ENCODE measurements around the gene IFT20.

IFT20 gene

GRCh38 chr17:28335201-28335958 is at the start of gene IFT20, which contains the start of gene TNFAIP1:
Gene IFT20, minus strand, starts transcription at chr17:28335472. Its CDS starts 3,487 bp downstream, at chr17:28331985.
Gene TNFAIP1, plus strand, starts transcription at chr17:28335761. Its CDS starts 3,761 bp downstream, at chr17:28339522.
- TF ChIP-seq EGR1 (IDR thresholded peaks at IDR 0.05) (peak; percentile 90), CREB1 (IDR thresholded peaks at IDR 0.05; ENCODE audit: low read depth) (peak; percentile 92), RAD21 (IDR thresholded peaks at IDR 0.05; ENCODE audit: low read depth) (no peak), NFIC (IDR thresholded peaks at IDR 0.05) (0 out of 2 replicates have a peak, but pooled peaks have one; percentile 17), YY1 (IDR thresholded peaks at IDR 0.05; ENCODE audit: low read depth) (peak; percentile 63; the same call in 1 of the 2 replicates), TAF1 (IDR thresholded peaks at IDR 0.05; ENCODE audit: low read depth) (peak; percentile 64), TCF12 (IDR thresholded peaks at IDR 0.05; ENCODE audit: low read depth) (peak; percentile 70), ZBTB7A (IDR thresholded peaks at IDR 0.05; ENCODE audit: low read depth) (peak; percentile 79), TEAD4 (IDR thresholded peaks at IDR 0.05) (peak; percentile 62), CEBPB (IDR thresholded peaks at IDR 0.05) (no peak)
- TF ChIP-seq, protein P1, sequence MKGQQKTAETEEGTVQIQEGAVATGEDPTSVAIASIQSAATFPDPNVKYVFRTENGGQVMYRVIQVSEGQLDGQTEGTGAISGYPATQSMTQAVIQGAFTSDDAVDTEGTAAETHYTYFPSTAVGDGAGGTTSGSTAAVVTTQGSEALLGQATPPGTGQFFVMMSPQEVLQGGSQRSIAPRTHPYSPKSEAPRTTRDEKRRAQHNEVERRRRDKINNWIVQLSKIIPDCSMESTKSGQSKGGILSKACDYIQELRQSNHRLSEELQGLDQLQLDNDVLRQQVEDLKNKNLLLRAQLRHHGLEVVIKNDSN (IDR thresholded peaks at IDR 0.05): 0 out of 2 replicates have a peak, but pooled peaks have one; percentile 18
- TF ChIP-seq, protein P2, sequence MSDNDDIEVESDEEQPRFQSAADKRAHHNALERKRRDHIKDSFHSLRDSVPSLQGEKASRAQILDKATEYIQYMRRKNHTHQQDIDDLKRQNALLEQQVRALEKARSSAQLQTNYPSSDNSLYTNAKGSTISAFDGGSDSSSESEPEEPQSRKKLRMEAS (IDR thresholded peaks at IDR 0.05): peak; percentile 75; the same call in 1 of the 2 replicates
- TF ChIP-seq, protein P3, sequence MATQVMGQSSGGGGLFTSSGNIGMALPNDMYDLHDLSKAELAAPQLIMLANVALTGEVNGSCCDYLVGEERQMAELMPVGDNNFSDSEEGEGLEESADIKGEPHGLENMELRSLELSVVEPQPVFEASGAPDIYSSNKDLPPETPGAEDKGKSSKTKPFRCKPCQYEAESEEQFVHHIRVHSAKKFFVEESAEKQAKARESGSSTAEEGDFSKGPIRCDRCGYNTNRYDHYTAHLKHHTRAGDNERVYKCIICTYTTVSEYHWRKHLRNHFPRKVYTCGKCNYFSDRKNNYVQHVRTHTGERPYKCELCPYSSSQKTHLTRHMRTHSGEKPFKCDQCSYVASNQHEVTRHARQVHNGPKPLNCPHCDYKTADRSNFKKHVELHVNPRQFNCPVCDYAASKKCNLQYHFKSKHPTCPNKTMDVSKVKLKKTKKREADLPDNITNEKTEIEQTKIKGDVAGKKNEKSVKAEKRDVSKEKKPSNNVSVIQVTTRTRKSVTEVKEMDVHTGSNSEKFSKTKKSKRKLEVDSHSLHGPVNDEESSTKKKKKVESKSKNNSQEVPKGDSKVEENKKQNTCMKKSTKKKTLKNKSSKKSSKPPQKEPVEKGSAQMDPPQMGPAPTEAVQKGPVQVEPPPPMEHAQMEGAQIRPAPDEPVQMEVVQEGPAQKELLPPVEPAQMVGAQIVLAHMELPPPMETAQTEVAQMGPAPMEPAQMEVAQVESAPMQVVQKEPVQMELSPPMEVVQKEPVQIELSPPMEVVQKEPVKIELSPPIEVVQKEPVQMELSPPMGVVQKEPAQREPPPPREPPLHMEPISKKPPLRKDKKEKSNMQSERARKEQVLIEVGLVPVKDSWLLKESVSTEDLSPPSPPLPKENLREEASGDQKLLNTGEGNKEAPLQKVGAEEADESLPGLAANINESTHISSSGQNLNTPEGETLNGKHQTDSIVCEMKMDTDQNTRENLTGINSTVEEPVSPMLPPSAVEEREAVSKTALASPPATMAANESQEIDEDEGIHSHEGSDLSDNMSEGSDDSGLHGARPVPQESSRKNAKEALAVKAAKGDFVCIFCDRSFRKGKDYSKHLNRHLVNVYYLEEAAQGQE (IDR thresholded peaks at IDR 0.05; ENCODE audit: low read depth): no peak

DNA sequence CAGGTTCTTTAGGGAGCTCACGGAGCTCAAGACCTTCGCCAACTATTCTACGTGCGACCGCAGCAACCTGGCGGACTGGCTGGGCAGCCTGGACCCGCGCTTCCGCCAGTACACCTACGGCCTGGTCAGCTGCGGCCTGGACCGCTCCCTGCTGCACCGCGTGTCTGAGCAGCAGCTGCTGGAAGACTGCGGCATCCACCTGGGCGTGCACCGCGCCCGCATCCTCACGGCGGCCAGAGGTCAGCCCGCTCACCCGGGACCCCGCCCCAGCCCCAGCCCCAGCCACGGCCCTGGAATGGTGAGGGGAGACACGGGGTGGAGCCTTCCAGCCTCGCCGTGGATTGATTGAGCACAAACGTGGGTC is 49.7 kb upstream of the IFT20 start:
- TF ChIP-seq, protein P3 (IDR thresholded peaks at IDR 0.05; ENCODE audit: low read depth): no peak
- TF ChIP-seq, protein P1 (IDR thresholded peaks at IDR 0.05): no peak; the same call in 1 of the 2 replicates
- TF ChIP-seq FOXM1 (IDR thresholded peaks at IDR 0.05; ENCODE audit: borderline replicate concordance, low read depth) (no peak), TCF12 (IDR thresholded peaks at IDR 0.05; ENCODE audit: low read depth) (no peak), TAF1 (IDR thresholded peaks at IDR 0.05; ENCODE audit: low read depth) (no peak; the same call in 1 of the 2 replicates), CEBPB (IDR thresholded peaks at IDR 0.05) (no peak), NFIC (IDR thresholded peaks at IDR 0.05) (peak; percentile 19; the same call in 1 of the 2 replicates), TEAD4 (IDR thresholded peaks at IDR 0.05) (0 out of 2 replicates have a peak, but pooled peaks have one; percentile 12)
- TF ChIP-seq, protein P2 (IDR thresholded peaks at IDR 0.05): peak; percentile 74

DNA sequence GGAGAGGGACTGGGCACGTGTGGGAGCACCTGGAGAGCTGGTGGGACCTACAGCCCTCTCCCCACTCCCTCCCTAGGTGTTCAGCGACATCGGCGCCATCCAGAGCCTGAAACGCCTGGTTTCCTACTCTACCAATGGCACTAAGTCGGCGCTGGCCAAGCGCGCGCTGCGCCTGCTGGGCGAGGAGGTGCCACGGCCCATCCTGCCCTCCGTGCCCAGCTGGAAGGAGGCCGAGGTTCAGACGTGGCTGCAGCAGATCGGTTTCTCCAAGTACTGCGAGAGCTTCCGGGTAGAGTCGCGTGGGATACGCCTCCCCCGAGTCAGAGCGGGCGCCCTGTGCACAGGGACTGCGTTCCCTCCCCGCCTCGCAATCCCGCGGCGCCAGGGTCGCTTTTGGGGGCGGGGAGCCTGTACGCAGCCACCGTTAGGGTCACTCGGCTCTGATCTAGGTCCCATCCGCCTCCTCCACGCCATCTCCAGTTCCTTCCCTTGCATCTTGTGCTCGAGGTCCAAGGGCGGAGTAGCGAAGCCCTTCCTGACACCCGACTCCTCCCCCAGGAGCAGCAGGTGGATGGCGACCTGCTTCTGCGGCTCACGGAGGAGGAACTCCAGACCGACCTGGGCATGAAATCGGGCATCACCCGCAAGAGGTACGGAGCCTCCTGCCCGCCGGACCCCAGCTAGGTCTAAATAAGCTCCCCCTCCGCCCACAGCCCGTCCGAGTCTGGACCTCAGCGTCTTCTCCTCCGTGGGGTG is 49.2 kb upstream of the IFT20 start:
- 0 out of 2 replicates have a peak, but pooled peaks have one; percentile 9 for TF ChIP-seq YY1 (IDR thresholded peaks at IDR 0.05; ENCODE audit: low read depth)
- TF ChIP-seq RAD21 (IDR thresholded peaks at IDR 0.05; ENCODE audit: low read depth): no peak; the same call in 1 of the 2 replicates
- TF ChIP-seq ZBTB7A (IDR thresholded peaks at IDR 0.05; ENCODE audit: low read depth): no peak; the same call in 1 of the 2 replicates
- no peak for TF ChIP-seq CREB1 (IDR thresholded peaks at IDR 0.05; ENCODE audit: low read depth)
- no peak for TF ChIP-seq FOXM1 (IDR thresholded peaks at IDR 0.05; ENCODE audit: borderline replicate concordance, low read depth)
- no peak for TF ChIP-seq EGR1 (IDR thresholded peaks at IDR 0.05)
- TF ChIP-seq TCF12 (IDR thresholded peaks at IDR 0.05; ENCODE audit: low read depth): peak; percentile 28; the same call in 1 of the 2 replicates
- TF ChIP-seq, protein P1 (IDR thresholded peaks at IDR 0.05): no peak; the same call in 1 of the 2 replicates
- peak; percentile 52 for TF ChIP-seq TAF1 (IDR thresholded peaks at IDR 0.05; ENCODE audit: low read depth)
- TF ChIP-seq, protein P3 (IDR thresholded peaks at IDR 0.05; ENCODE audit: low read depth): no peak
- TF ChIP-seq, protein P2 (IDR thresholded peaks at IDR 0.05): peak; percentile 83; the same call in 1 of the 2 replicates
- no peak for TF ChIP-seq TEAD4 (IDR thresholded peaks at IDR 0.05)
- TF ChIP-seq EP300 (IDR thresholded peaks at IDR 0.05; ENCODE audit: borderline replicate concordance): peak; percentile 26; the same call in 1 of the 2 replicates

Data from Ishikawa (cell line).